NCI-H1048 (cell line): ENCODE data around the gene LRG1.
"Not testable (repeated sequence)": the region's sequence is repeated elsewhere in the genome, so short reads cannot be mapped to it uniquely, and the experiment has no call there.

ENCODE experiments used
- DNase-seq: peaks from one replicate; lab custom pipeline; 2025; lab: John Stamatoyannopoulos, UW

Gene LRG1

GRCh38 chr19:4553092-4553695 lies 13.4 kb upstream of the LRG1 start:
- DNase-seq = no peak

GRCh38 chr19:4552525-4552819 lies 12.6 kb upstream of the LRG1 start:
- no peak for DNase-seq

- DNase-seq = no peak
These were observed 10.7 kb upstream of the LRG1 start for GRCh38 chr19:4550479-4551050.

- no peak for DNase-seq
These were observed 10.2 kb upstream of the LRG1 start for GRCh38 chr19:4550018-4550417.

- no peak for DNase-seq
These were observed 8.4 kb upstream of the LRG1 start for GRCh38 chr19:4548238-4548584.

- DNase-seq = no peak
These were observed 7.7 kb upstream of the LRG1 start for GRCh38 chr19:4547303-4548237.

- DNase-seq = no peak
These were observed 4.2 kb upstream of the LRG1 start for GRCh38 chr19:4543842-4544647.

- no peak for DNase-seq
These were observed 3.3 kb upstream of the LRG1 start for GRCh38 chr19:4542896-4543841.

GRCh38 chr19:4541806-4542145 lies 1.9 kb upstream of the LRG1 start:
- not testable (repeated sequence) for DNase-seq

- DNase-seq = no peak
These were observed 1.4 kb upstream of the LRG1 start for GRCh38 chr19:4541114-4541805.

GRCh38 chr19:4539169-4539692 lies 605 bp downstream of the LRG1 start:
- DNase-seq = no peak

- no peak for DNase-seq
These were observed 1.3 kb downstream of the LRG1 start for GRCh38 chr19:4538601-4538954.

- DNase-seq = no peak
These were observed 1.8 kb downstream of the LRG1 start for GRCh38 chr19:4537953-4538600.

- no peak for DNase-seq
These were observed 3.0 kb downstream of the LRG1 start for GRCh38 chr19:4536798-4537197.

- peak; percentile 70 for DNase-seq
These were observed 4.8 kb downstream of the LRG1 start, which contains the start of gene PLIN5 for GRCh38 chr19:4534836-4535658. Gene PLIN5 (minus strand): TSS chr19:4535224. CDS start chr19:4534074, 1,150 bp downstream.

GRCh38 chr19:4533835-4534424 lies 5.9 kb downstream of the LRG1 start:
- DNase-seq = no peak

GRCh38 chr19:4533334-4533733 lies 6.5 kb downstream of the LRG1 start:
- DNase-seq = no peak

- DNase-seq = no peak
These were observed 8.2 kb downstream of the LRG1 start for GRCh38 chr19:4531562-4532165.
